Measurements from ENCODE around the gene GABARAPL2.
A peak's percentile ranks its signal among the peaks of the same experiment; 100 is the strongest.

The GABARAPL2 gene

GRCh38 chr16:75555213-75555706 lies 10.9 kb upstream of the GABARAPL2 start:
- DNase-seq (ENCODE audit: low read depth): peak; percentile 97

GRCh38 chr16:75555707-75556430 lies 10.3 kb upstream of the GABARAPL2 start, which contains the start of gene TMEM231:
Gene TMEM231, minus strand, starts transcription at chr16:75556252. Its CDS starts 43 bp downstream, at chr16:75556209.
- peak; percentile 95 for DNase-seq (ENCODE audit: low read depth)

GRCh38 chr16:75556431-75556950 lies 9.7 kb upstream of the GABARAPL2 start:
- no peak for DNase-seq (ENCODE audit: low read depth)

- no peak for DNase-seq (ENCODE audit: low read depth)
Measured at GRCh38 chr16:75558846-75559401, 7.3 kb upstream of the GABARAPL2 start.

GRCh38 chr16:75559564-75560372 lies 6.4 kb upstream of the GABARAPL2 start:
- no peak for DNase-seq (ENCODE audit: low read depth)

- DNase-seq (ENCODE audit: low read depth): no peak
Measured at GRCh38 chr16:75565640-75566039, 539 bp upstream of the GABARAPL2 start.

GRCh38 chr16:75566758-75567255 lies 628 bp downstream of the GABARAPL2 start:
- DNase-seq (ENCODE audit: low read depth): peak; percentile 45

- no peak for DNase-seq (ENCODE audit: low read depth)
Measured at GRCh38 chr16:75567911-75568310, 1.7 kb downstream of the GABARAPL2 start.

- no peak for DNase-seq (ENCODE audit: low read depth)
Measured at GRCh38 chr16:75570396-75571065, 4.4 kb downstream of the GABARAPL2 start.

- DNase-seq (ENCODE audit: low read depth): no peak
Measured at GRCh38 chr16:75572864-75573542, 6.8 kb downstream of the GABARAPL2 start.

GRCh38 chr16:75573955-75574354 lies 7.8 kb downstream of the GABARAPL2 start:
- DNase-seq (ENCODE audit: low read depth): no peak

- DNase-seq (ENCODE audit: low read depth): no peak
Measured at GRCh38 chr16:75575958-75576357, 9.8 kb downstream of the GABARAPL2 start.

- DNase-seq (ENCODE audit: low read depth): no peak
Measured at GRCh38 chr16:75576384-75576811, 10.2 kb downstream of the GABARAPL2 start.

- DNase-seq (ENCODE audit: low read depth): no peak
Measured at GRCh38 chr16:75578212-75578611, 12.0 kb downstream of the GABARAPL2 start.

GRCh38 chr16:75578725-75579124 lies 12.5 kb downstream of the GABARAPL2 start:
- DNase-seq (ENCODE audit: low read depth): no peak

- DNase-seq (ENCODE audit: low read depth): no peak
Measured at GRCh38 chr16:75579281-75579834, 13.2 kb downstream of the GABARAPL2 start.

- no peak for DNase-seq (ENCODE audit: low read depth)
Measured at GRCh38 chr16:75584108-75584507, 17.9 kb downstream of the GABARAPL2 start.

- no peak for DNase-seq (ENCODE audit: low read depth)
Measured at GRCh38 chr16:75588716-75589115, 22.5 kb downstream of the GABARAPL2 start.

- DNase-seq (ENCODE audit: low read depth): no peak
Measured at GRCh38 chr16:75589306-75589705, 23.1 kb downstream of the GABARAPL2 start.

GRCh38 chr16:75590920-75591843 lies 25.0 kb downstream of the GABARAPL2 start:
- DNase-seq (ENCODE audit: low read depth): no peak
